Measurements from ENCODE around the gene C12orf54.
"Not testable (repeated sequence)": the region's sequence is repeated elsewhere in the genome, so short reads cannot be mapped to it uniquely, and the experiment has no call there.

C12orf54 gene

GRCh38 chr12:48512855-48513254 is 30.6 kb downstream of the C12orf54 start:
- DNase-seq = no peak

GRCh38 chr12:48514728-48515127 is 32.4 kb downstream of the C12orf54 start:
- no peak for DNase-seq

- DNase-seq = not testable (repeated sequence)
These were observed 38.1 kb downstream of the C12orf54 start for GRCh38 chr12:48520381-48520780.

GRCh38 chr12:48525332-48525731 is 43.0 kb downstream of the C12orf54 start, which contains the start of gene OR8S1:
Gene OR8S1, plus strand, starts transcription at chr12:48525632. Its CDS starts 0 bp downstream, at chr12:48525632.
- DNase-seq = no peak

GRCh38 chr12:48527891-48528670 is 45.8 kb downstream of the C12orf54 start:
- no peak for DNase-seq

- no peak for DNase-seq
These were observed 50.3 kb downstream of the C12orf54 start for GRCh38 chr12:48532601-48533000.

GRCh38 chr12:48536602-48537001 is 54.3 kb downstream of the C12orf54 start:
- no peak for DNase-seq

- DNase-seq = no peak
These were observed 60.1 kb downstream of the C12orf54 start for GRCh38 chr12:48542300-48542928.

- no peak for DNase-seq
These were observed 63.7 kb downstream of the C12orf54 start for GRCh38 chr12:48545833-48546469.
